HEK293 (cell line): ENCODE results near the gene SPATA12.

Experiments used
- HOXC10 ChIP-seq: sonication (generic); formaldehyde crosslinking; IDR thresholded peaks from 2 replicates; pipeline ENCODE4 v1.8.1; 2023; ENCODE audit warnings: mild to moderate bottlenecking, missing genetic modification reagents
- ZNF324 ChIP-seq: fragments of 450-650 bp; formaldehyde crosslinking; IDR thresholded peaks from 2 replicates; pipeline ENCODE4 v1.5.1; 2016; ENCODE audit warnings: missing biosample characterization, missing genetic modification characterization
- ZNF501 ChIP-seq: fragments of 450-650 bp; formaldehyde crosslinking; IDR thresholded peaks from 2 replicates; pipeline ENCODE4 v1.5.1; 2016; ENCODE audit warnings: missing biosample characterization, missing genetic modification characterization
- ZNF571 ChIP-seq: fragments of 450-650 bp; formaldehyde crosslinking; IDR thresholded peaks from 2 replicates; pipeline ENCODE4 v1.5.0; 2017; ENCODE audit warnings: missing biosample characterization, missing genetic modification characterization
- ZNF76 ChIP-seq: fragments of 450-650 bp; formaldehyde crosslinking; IDR thresholded peaks from 2 replicates; pipeline ENCODE4; 2016; ENCODE audit warnings: low read depth, missing biosample characterization, missing genetic modification characterization, borderline replicate concordance

Gene SPATA12

DNA sequence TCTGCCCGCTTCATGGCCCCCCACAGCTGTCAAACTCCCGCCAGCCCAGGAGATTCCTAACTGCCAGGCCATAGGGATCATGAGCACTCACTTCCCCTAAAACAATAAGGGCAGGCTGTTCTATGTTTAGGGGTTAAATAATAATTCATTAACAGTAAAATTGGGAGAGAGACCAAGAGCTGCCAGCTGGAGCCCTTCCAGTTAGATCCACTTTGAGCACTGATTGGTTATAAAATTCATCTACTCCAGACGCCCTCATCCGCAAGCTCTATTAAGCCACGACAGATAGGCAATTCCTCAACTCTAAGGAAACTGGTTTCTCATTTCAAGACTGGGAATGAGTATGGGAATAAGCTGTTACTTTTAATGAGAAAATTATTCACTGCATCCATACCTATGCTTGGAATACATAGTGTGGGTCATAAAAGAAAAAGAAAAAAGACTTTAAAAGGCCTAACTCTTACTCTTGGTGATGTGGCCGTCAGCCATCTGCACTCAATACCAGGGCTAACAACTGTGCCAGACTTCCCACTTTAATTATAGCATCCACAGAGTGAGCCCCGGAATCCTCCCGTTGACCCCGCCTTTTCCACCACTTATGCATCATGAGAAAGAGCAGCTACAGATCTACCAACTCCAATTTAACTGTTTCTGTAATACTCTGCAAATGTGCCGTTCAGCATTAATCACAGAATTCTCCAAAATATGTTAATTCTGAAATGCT is 60.1 kb downstream of the SPATA12 start (continued):
- no peak for TF ChIP-seq ZNF324
- TF ChIP-seq ZNF76 (tag by site-specific recombination): no peak
- TF ChIP-seq ZNF571 (tag by site-specific recombination): no peak
- no peak for TF ChIP-seq HOXC10 (CRISPR knock-in tag)
- TF ChIP-seq ZNF501: no peak
